Measurements from ENCODE around the gene CAMK2B. TPM values are rescaled to one million over a fixed set of nuclear protein-coding genes. Genes with fewer than 3 reads are reported as not detected.

The CAMK2B gene
- total and polyA plus RNA-seq, 2 of the 13 experiments (the other 11 are each of a cell fraction or from before 2014, with no cell fraction given), result 0.27 to 0.48 TPM

- TF ChIP-seq, protein P1, sequence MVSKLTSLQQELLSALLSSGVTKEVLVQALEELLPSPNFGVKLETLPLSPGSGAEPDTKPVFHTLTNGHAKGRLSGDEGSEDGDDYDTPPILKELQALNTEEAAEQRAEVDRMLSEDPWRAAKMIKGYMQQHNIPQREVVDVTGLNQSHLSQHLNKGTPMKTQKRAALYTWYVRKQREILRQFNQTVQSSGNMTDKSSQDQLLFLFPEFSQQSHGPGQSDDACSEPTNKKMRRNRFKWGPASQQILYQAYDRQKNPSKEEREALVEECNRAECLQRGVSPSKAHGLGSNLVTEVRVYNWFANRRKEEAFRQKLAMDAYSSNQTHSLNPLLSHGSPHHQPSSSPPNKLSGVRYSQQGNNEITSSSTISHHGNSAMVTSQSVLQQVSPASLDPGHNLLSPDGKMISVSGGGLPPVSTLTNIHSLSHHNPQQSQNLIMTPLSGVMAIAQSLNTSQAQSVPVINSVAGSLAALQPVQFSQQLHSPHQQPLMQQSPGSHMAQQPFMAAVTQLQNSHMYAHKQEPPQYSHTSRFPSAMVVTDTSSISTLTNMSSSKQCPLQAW (CRISPR knock-in tag; IDR thresholded peaks at IDR 0.05), result no peak
- TF ChIP-seq MLX (CRISPR knock-in tag; IDR thresholded peaks at IDR 0.05) (no peak), MED8 (CRISPR knock-in tag; IDR thresholded peaks at IDR 0.05; ENCODE audit: insufficient replicate concordance) (no peak), ASH2L (IDR thresholded peaks at IDR 0.05; ENCODE audit: insufficient read length, low read depth, low read length) (no peak), ZBTB1 (CRISPR knock-in tag; IDR thresholded peaks at IDR 0.05; ENCODE audit: borderline replicate concordance) (0 out of 2 replicates have a peak, but pooled peaks have one; percentile 44), HNF4A (CRISPR knock-in tag; IDR thresholded peaks at IDR 0.05) (0 out of 2 replicates have a peak, but pooled peaks have one; percentile 15), ZNF713 (CRISPR knock-in tag; IDR thresholded peaks at IDR 0.05) (no peak), SAP130 (CRISPR knock-in tag; IDR thresholded peaks at IDR 0.05; ENCODE audit: low read depth) (peak; percentile 58; the same call in 1 of the 2 replicates), ATM (IDR thresholded peaks at IDR 0.05; ENCODE audit: borderline replicate concordance) (no peak), ZSCAN9 (CRISPR knock-in tag; IDR thresholded peaks at IDR 0.05; ENCODE audit: borderline replicate concordance) (0 out of 2 replicates have a peak, but pooled peaks have one; percentile 67), ZNF644 (CRISPR knock-in tag; IDR thresholded peaks at IDR 0.05; ENCODE audit: low read depth) (no peak), ZNF138 (CRISPR knock-in tag; IDR thresholded peaks at IDR 0.05; ENCODE audit: low read depth) (peak; percentile 80; the same call in 1 of the 2 replicates), ZNF678 (CRISPR knock-in tag; IDR thresholded peaks at IDR 0.05) (0 out of 2 replicates have a peak, but pooled peaks have one; percentile 50), HMGXB4 (CRISPR knock-in tag; IDR thresholded peaks at IDR 0.05; ENCODE audit: borderline replicate concordance in 1 of 2, low read depth in 1 of 2) (peak; percentile 49 to 57; a peak in 1 of 4 replicates), RFXANK (CRISPR knock-in tag; IDR thresholded peaks at IDR 0.05) (no peak)
- TF ChIP-seq, protein P2, sequence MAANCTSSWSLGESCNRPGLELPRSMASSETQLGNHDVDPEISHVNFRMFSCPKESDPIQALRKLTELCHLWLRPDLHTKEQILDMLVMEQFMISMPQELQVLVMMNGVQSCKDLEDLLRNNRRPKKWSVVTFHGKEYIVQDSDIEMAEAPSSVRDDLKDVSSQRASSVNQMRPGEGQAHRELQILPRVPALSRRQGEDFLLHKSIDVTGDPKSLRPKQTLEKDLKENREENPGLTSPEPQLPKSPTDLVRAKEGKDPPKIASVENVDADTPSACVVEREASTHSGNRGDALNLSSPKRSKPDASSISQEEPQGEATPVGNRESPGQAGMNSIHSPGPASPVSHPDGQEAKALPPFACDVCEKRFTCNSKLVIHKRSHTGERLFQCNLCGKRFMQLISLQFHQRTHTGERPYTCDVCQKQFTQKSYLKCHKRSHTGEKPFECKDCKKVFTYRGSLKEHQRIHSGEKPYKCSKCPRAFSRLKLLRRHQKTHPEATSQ (CRISPR knock-in tag; IDR thresholded peaks at IDR 0.05; ENCODE audit: borderline replicate concordance), result no peak
- TF ChIP-seq, protein P3, sequence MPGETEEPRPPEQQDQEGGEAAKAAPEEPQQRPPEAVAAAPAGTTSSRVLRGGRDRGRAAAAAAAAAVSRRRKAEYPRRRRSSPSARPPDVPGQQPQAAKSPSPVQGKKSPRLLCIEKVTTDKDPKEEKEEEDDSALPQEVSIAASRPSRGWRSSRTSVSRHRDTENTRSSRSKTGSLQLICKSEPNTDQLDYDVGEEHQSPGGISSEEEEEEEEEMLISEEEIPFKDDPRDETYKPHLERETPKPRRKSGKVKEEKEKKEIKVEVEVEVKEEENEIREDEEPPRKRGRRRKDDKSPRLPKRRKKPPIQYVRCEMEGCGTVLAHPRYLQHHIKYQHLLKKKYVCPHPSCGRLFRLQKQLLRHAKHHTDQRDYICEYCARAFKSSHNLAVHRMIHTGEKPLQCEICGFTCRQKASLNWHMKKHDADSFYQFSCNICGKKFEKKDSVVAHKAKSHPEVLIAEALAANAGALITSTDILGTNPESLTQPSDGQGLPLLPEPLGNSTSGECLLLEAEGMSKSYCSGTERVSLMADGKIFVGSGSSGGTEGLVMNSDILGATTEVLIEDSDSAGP (CRISPR knock-in tag; IDR thresholded peaks at IDR 0.05; ENCODE audit: borderline replicate concordance), result peak; percentile 63
- TF ChIP-seq, protein P4, sequence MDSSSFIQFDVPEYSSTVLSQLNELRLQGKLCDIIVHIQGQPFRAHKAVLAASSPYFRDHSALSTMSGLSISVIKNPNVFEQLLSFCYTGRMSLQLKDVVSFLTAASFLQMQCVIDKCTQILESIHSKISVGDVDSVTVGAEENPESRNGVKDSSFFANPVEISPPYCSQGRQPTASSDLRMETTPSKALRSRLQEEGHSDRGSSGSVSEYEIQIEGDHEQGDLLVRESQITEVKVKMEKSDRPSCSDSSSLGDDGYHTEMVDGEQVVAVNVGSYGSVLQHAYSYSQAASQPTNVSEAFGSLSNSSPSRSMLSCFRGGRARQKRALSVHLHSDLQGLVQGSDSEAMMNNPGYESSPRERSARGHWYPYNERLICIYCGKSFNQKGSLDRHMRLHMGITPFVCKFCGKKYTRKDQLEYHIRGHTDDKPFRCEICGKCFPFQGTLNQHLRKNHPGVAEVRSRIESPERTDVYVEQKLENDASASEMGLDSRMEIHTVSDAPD (CRISPR knock-in tag; IDR thresholded peaks at IDR 0.05), result no peak
- TF ChIP-seq, protein P5, sequence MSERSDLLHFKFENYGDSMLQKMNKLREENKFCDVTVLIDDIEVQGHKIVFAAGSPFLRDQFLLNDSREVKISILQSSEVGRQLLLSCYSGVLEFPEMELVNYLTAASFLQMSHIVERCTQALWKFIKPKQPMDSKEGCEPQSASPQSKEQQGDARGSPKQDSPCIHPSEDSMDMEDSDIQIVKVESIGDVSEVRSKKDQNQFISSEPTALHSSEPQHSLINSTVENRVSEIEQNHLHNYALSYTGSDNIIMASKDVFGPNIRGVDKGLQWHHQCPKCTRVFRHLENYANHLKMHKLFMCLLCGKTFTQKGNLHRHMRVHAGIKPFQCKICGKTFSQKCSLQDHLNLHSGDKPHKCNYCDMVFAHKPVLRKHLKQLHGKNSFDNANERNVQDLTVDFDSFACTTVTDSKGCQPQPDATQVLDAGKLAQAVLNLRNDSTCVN (CRISPR knock-in tag; IDR thresholded peaks at IDR 0.05; ENCODE audit: borderline replicate concordance), result peak; percentile 72; the same call in 1 of the 2 replicates
These were observed 104.1 kb downstream of the CAMK2B start (continued) for GRCh38 chr7:44221231-44221791.
